Measurements from ENCODE around the gene SMPDL3B.

Gene SMPDL3B

GRCh38 chr1:27886744-27887143 is 48.1 kb upstream of the SMPDL3B start:
- TF ChIP-seq ZNF292 (tag by site-specific recombination; IDR thresholded peaks at IDR 0.05; ENCODE audit: borderline replicate concordance, low read depth), result no peak
- no peak for TF ChIP-seq ZBTB11 (tag by site-specific recombination; conservative IDR thresholded peaks at IDR 0.05; ENCODE audit: low read depth)
- Histone ChIP-seq H3K4me3 (ENCODE audit: low read depth, low read length) (no peak overlapping the region), H3K4me1 (ENCODE audit: control insufficient read depth, insufficient read depth, low read length) (no peaks in the 10 kb centered on the region), H3K36me3 (ENCODE audit: control insufficient read depth in 2 of 2, insufficient read depth in 1 of 2, low read length in 2 of 2) (peaks cover 0 to 86% of the 10 kb centered on the region in 2 experiments; a peak in 2 of 3 replicates), H3K27ac (ENCODE audit: extremely low read depth, low read depth, low read length) (no peak overlapping the region), H3K9me3 (ENCODE audit: control insufficient read depth, insufficient read depth, low read depth, low read length) (no peaks in the 10 kb centered on the region)
- CTCF ChIA-PET, result no interaction called here
- POLR2A ChIA-PET, result no interaction called here

- CTCF ChIA-PET, result no interaction called here
- POLR2A ChIA-PET, result no interaction called here
- no peak overlapping the region for H3K4me3 ChIP-seq (ENCODE audit: low read depth, low read length)
- peaks cover 0 to 87% of the 10 kb centered on the region in 2 experiments; a peak in 2 of 3 replicates for H3K36me3 ChIP-seq (ENCODE audit: control insufficient read depth in 2 of 2, insufficient read depth in 1 of 2, low read length in 2 of 2)
- H3K4me1 ChIP-seq (ENCODE audit: control insufficient read depth, insufficient read depth, low read length), result no peaks in the 10 kb centered on the region
- H3K9me3 ChIP-seq (ENCODE audit: control insufficient read depth, insufficient read depth, low read depth, low read length), result no peaks in the 10 kb centered on the region
- TF ChIP-seq BCL11B (tag by site-specific recombination; IDR thresholded peaks at IDR 0.05; ENCODE audit: low read depth) (no peak), SCRT2 (tag by site-specific recombination; IDR thresholded peaks at IDR 0.05) (peak; percentile 35)
- no peak overlapping the region for H3K27ac ChIP-seq (ENCODE audit: extremely low read depth, low read depth, low read length)
Measured at GRCh38 chr1:27887215-27888021, 47.4 kb upstream of the SMPDL3B start.

GRCh38 chr1:27889506-27889905 is 45.3 kb upstream of the SMPDL3B start:
- POLR2A ChIA-PET, result no interaction called here
- no peak overlapping the region for H3K4me3 ChIP-seq (ENCODE audit: low read depth, low read length)
- no peak for TF ChIP-seq ZNF280C (tag by site-specific recombination; IDR thresholded peaks at IDR 0.05)
- no peak for TF ChIP-seq KLF16 (tag by site-specific recombination; IDR thresholded peaks at IDR 0.05)
- no peak for TF ChIP-seq ZNF530 (tag by site-specific recombination; IDR thresholded peaks at IDR 0.05; ENCODE audit: low read depth)
- TF ChIP-seq ZNF114 (tag by site-specific recombination; IDR thresholded peaks at IDR 0.05), result no peak
- CTCF ChIA-PET, result no interaction called here
- H3K9me3 ChIP-seq (ENCODE audit: control insufficient read depth, insufficient read depth, low read depth, low read length), result no peaks in the 10 kb centered on the region
- peaks cover 12 to 89% of the 10 kb centered on the region in 2 experiments; a peak in 2 of 3 replicates for H3K36me3 ChIP-seq (ENCODE audit: control insufficient read depth in 2 of 2, insufficient read depth in 1 of 2, low read length in 2 of 2)
- H3K27ac ChIP-seq (ENCODE audit: extremely low read depth, low read depth, low read length), result no peak overlapping the region
- no peaks in the 10 kb centered on the region for H3K4me1 ChIP-seq (ENCODE audit: control insufficient read depth, insufficient read depth, low read length)

GRCh38 chr1:27891196-27891889 is 43.5 kb upstream of the SMPDL3B start:
- Histone ChIP-seq H3K4me1 (ENCODE audit: control insufficient read depth, insufficient read depth, low read length) (no peaks in the 10 kb centered on the region), H3K27ac (ENCODE audit: extremely low read depth, low read depth, low read length) (no peak overlapping the region), H3K4me3 (ENCODE audit: low read depth, low read length) (no peak overlapping the region), H3K36me3 (ENCODE audit: control insufficient read depth in 2 of 2, insufficient read depth in 1 of 2, low read length in 2 of 2) (peaks cover 29 to 89% of the 10 kb centered on the region in 2 experiments), H3K9me3 (ENCODE audit: control insufficient read depth, insufficient read depth, low read depth, low read length) (no peaks in the 10 kb centered on the region)
- ChIA-PET POLR2A (no interaction called here), CTCF (no interaction called here)
- TF ChIP-seq PRDM1 (tag by site-specific recombination; IDR thresholded peaks at IDR 0.05), result 0 out of 2 replicates have a peak, but pooled peaks have one; percentile 18
- TF ChIP-seq ZNF10 (tag by site-specific recombination; IDR thresholded peaks at IDR 0.05), result no peak
- no peak for TF ChIP-seq ZBTB1 (tag by site-specific recombination; IDR thresholded peaks at IDR 0.05)
- TF ChIP-seq ZNF280C (tag by site-specific recombination; IDR thresholded peaks at IDR 0.05), result no peak

All from HEK293 (cell line).